DND-41 (cell line): ENCODE results near the gene LRRC10B.

Experiments
- ATAC-seq: fragments of 200-7000 bp; cut with Tn5 transposase; 3 replicates; pipeline ENCODE4 v1.9.1; 2021; ENCODE audit warnings: low read depth; ENCODE audit not compliant: insufficient read depth
- DNase-seq: peaks from one replicate; pipeline ENCODE4 v3.0.0-alpha.2; 2020
- H2AFZ ChIP-seq: 2 replicates; pipeline ENCODE4 v1.6.0; 2012; ENCODE audit warnings: low read depth, low read length
- H3K27ac ChIP-seq: 2 replicates; pipeline ENCODE4 v1.5.1; 2012; ENCODE audit warnings: low read length, inconsistent platforms
- H3K27me3 ChIP-seq: fragments of 200-600 bp; sonication (generic); 2 replicates; pipeline ENCODE4 v1.6.0; 2012; ENCODE audit warnings: low read length, mild to moderate bottlenecking, inconsistent platforms; ENCODE audit not compliant: insufficient read depth, poor library complexity
- H3K36me3 ChIP-seq: 2 replicates; pipeline ENCODE4 v1.5.1; 2012; ENCODE audit warnings: low read length, inconsistent platforms; ENCODE audit not compliant: insufficient read depth
- H3K4me1 ChIP-seq: 2 replicates; pipeline ENCODE4 v1.5.1; 2012; ENCODE audit warnings: mild to moderate bottlenecking, low read length; ENCODE audit not compliant: insufficient read depth
- H3K4me2 ChIP-seq: 2 replicates; pipeline ENCODE4 v1.6.0; 2012; ENCODE audit warnings: mild to moderate bottlenecking, moderate library complexity, low read length, inconsistent platforms; ENCODE audit not compliant: insufficient read depth
- H3K4me3 ChIP-seq, 2 experiments: fragments of 200-600 bp in 1 of 2; shearing (Covaris generic) in 1 of 2; 2 replicates each; pipeline ENCODE4 v1.5.1; 2012 to 2016; ENCODE audit warnings: inconsistent platforms in 2 of 2, low read length in 2 of 2, mild to moderate bottlenecking in 2 of 2, low read depth in 1 of 2, moderate library complexity in 1 of 2
- H3K79me2 ChIP-seq: 2 replicates; pipeline ENCODE4 v1.6.0; 2012; ENCODE audit warnings: low read length, inconsistent platforms; ENCODE audit not compliant: insufficient read depth
- H3K9ac ChIP-seq: 2 replicates; pipeline ENCODE4 v1.6.0; 2012; ENCODE audit warnings: low read depth, mild to moderate bottlenecking, inconsistent platforms, low read length, moderate library complexity
- H3K9me3 ChIP-seq: 2 replicates; pipeline ENCODE4 v1.5.1; 2012; ENCODE audit warnings: low read length, moderate library complexity, mild to moderate bottlenecking, inconsistent platforms; ENCODE audit not compliant: insufficient read depth, severe bottlenecking
- H4K20me1 ChIP-seq: 2 replicates; pipeline ENCODE4 v1.6.0; 2012; ENCODE audit warnings: low read length; ENCODE audit not compliant: insufficient read depth
- CTCF ChIP-seq: IDR thresholded peaks from 2 replicates; pipeline ENCODE4 v1.5.1; 2012; ENCODE audit warnings: borderline replicate concordance, low read length, moderate library complexity, mild to moderate bottlenecking; ENCODE audit not compliant: poor library complexity, severe bottlenecking; ENCODE audit errors: extremely low read depth
- EZH2 ChIP-seq: IDR thresholded peaks from 3 replicates; pipeline ENCODE4 v1.6.1; 2012; ENCODE audit warnings: borderline replicate concordance, low read depth, mild to moderate bottlenecking, moderate library complexity, low read length, inconsistent platforms; ENCODE audit not compliant: severe bottlenecking

The LRRC10B gene

DNA sequence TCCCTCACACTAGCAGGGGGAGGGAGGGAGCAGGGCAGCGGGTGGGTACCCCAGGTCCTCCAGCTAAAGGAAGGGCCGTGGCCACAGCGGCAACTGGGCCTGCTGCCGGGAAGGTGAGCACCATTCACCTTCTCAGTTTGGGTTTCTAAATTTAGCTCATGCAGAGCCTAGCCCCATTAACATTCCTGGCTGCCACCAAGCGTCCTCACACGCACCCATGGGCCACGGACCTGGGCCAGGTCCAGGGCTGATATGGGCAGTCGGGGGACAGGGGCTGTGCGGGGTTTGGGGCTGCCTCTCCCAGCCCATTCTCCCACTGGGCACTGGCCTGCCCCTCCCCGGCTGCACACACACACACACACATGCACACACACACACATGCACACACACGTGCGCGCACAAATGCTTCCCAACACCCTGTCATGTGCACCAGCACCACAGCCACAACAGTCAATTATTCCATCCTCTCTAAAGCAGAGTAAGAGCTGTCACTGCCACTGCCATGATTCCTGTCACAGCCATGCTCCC, 43.6 kb downstream of the LRRC10B start:
- H3K27me3 ChIP-seq = peaks cover 11% of the 10 kb centered on the region

DNA sequence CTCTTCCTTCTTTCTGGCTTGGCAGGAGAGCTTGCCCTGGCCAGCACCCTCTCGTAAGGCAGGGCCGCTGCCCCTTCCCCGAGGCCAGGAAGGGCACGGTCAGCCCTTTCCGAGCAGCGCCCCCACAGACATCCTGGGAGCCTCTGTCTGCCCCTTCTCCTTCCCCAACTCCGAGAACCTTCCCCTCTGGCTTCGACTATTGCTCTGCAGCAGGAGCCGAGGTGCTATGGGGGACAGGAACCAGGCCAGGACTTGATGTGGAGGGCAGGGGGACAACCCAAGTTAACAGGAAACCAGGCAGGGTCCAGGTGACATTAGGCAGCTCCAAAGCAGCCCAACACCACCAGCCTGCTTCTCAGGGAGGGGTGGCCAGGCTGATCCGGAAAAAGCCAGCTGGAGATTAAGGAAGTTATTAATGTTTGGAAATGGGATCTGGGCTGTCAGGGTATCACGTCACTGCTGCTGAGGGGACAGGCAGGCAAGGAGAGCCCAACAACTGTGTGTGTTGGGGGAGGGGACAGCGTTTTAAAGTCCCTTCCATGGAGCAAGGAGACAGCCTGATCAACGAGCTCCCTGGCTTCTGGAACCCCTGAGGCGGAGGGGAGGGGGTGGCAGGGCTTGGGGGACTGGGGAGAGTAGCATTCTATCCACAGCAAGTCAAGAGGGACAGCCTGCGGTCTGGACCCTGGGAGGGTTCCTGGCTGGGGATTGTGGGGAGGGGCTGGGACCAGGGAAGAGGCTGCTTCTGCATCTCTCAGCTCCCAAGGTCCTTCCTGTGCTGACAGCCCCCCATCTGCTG, 45.0 kb downstream of the LRRC10B start:
- no peaks in the 10 kb centered on the region for H3K36me3 ChIP-seq
- TF ChIP-seq CTCF (no peak), EZH2 (no peak)
- no peak overlapping the region for H3K4me2 ChIP-seq
- peaks cover 29% of the 10 kb centered on the region for H4K20me1 ChIP-seq
- H3K27me3 ChIP-seq = peaks cover 10% of the 10 kb centered on the region
- DNase-seq = no peak
- no peaks in the 10 kb centered on the region for H3K79me2 ChIP-seq
- no peak overlapping the region for H3K4me3 ChIP-seq
- no peak overlapping the region for H3K27ac ChIP-seq
- H3K9ac ChIP-seq = no peak overlapping the region
- no peaks in the 10 kb centered on the region for H3K9me3 ChIP-seq
- no peaks in the 10 kb centered on the region for H3K4me1 ChIP-seq
- no peak for ATAC-seq
- no peak overlapping the region for H2AFZ ChIP-seq

More for the DNA sequence above, 43.6 kb downstream of the LRRC10B start:
- Histone ChIP-seq H3K9me3 (no peaks in the 10 kb centered on the region), H3K4me3 (no peak overlapping the region), H3K27ac (no peak overlapping the region), H3K4me1 (no peaks in the 10 kb centered on the region), H4K20me1 (peaks cover 30% of the 10 kb centered on the region), H2AFZ (no peak overlapping the region), H3K36me3 (no peaks in the 10 kb centered on the region), H3K79me2 (no peaks in the 10 kb centered on the region), H3K4me2 (no peak overlapping the region), H3K9ac (no peak overlapping the region)
- DNase-seq = no peak
- ATAC-seq = no peak
- no peak for TF ChIP-seq CTCF

GRCh38 chr11:61554172-61554988, 45.8 kb downstream of the LRRC10B start:
- H4K20me1 ChIP-seq = peaks cover 22% of the 10 kb centered on the region
- H3K9ac ChIP-seq = no peak overlapping the region
- H3K27me3 ChIP-seq = peaks cover 8% of the 10 kb centered on the region
- no peak overlapping the region for H2AFZ ChIP-seq
- H3K36me3 ChIP-seq = no peaks in the 10 kb centered on the region
- no peak overlapping the region for H3K27ac ChIP-seq
- no peak overlapping the region for H3K4me3 ChIP-seq
- no peaks in the 10 kb centered on the region for H3K79me2 ChIP-seq
- H3K4me1 ChIP-seq = no peaks in the 10 kb centered on the region
- H3K4me2 ChIP-seq = no peak overlapping the region
- no peaks in the 10 kb centered on the region for H3K9me3 ChIP-seq
- no peak for ATAC-seq
- DNase-seq = no peak
- no peak for TF ChIP-seq EZH2
- no peak for TF ChIP-seq CTCF
